Gastrocnemius medialis (tissue), 4 donors: ENCODE data around the gene NDUFAF2. TPM values are rescaled to one million over a fixed set of nuclear protein-coding genes. Genes with fewer than 3 reads are reported as not detected.

ENCODE experiments used
- ATAC-seq, 2 donors: fragments of 150-250 bp; one replicate each; pipeline ENCODE4 v1.9.1; 2016
- DNase-seq, 2 donors: peaks; one replicate each; pipeline ENCODE4 v3.0.0-alpha.2; 2019
- H3K27ac ChIP-seq, 4 donors: fragments of 200-600 bp; sonication (generic); 1 replicate in 1 of 4; 2 replicates in 3 of 4; pipeline ENCODE4 v1.5.1; 2016 to 2018; ENCODE audit warnings: mild to moderate bottlenecking in 2 of 4, moderate library complexity in 1 of 4
- H3K27me3 ChIP-seq, 3 donors: fragments of 200-600 bp; sonication (generic) in 2 of 3; 1 replicate in 1 of 3; 2 replicates in 2 of 3; pipeline versions ENCODE4 v1.5.1 to v1.6.0; 2016 to 2019; ENCODE audit warnings: mild to moderate bottlenecking in 1 of 3, moderate library complexity in 1 of 3
- H3K36me3 ChIP-seq, 2 donors: fragments of 200-600 bp; sonication (generic) in 1 of 2; one replicate each; pipeline ENCODE4 v1.5.1; 2017 to 2018
- H3K4me1 ChIP-seq, 2 donors: fragments of 200-600 bp; sonication (generic) in 1 of 2; one replicate each; pipeline ENCODE4 v1.5.1; 2016 to 2017; ENCODE audit warnings: mild to moderate bottlenecking in 2 of 2
- H3K4me3 ChIP-seq, 4 donors: fragments of 200-600 bp; sonication (generic) in 3 of 4; 1 replicate in 1 of 4; 2 replicates in 3 of 4; pipeline ENCODE4 v1.5.1; 2016 to 2019; ENCODE audit warnings: mild to moderate bottlenecking in 2 of 4
- H3K9me3 ChIP-seq, 3 donors: fragments of 200-600 bp; sonication (generic) in 2 of 3; 1 replicate in 1 of 3; 2 replicates in 2 of 3; pipeline ENCODE4 v1.5.1; 2016 to 2019
- POLR2A ChIP-seq, 2 donors: fragments of 450-650 bp; IDR thresholded peaks; one replicate each; pipeline ENCODE4 v1.6.1; 2017; ENCODE audit warnings: antibody characterized with exemption in 2 of 2, mild to moderate bottlenecking in 2 of 2, moderate library complexity in 2 of 2
- in situ Hi-C, 4 donors: fragments of 200-750 bp; cut with MboI; loops; one replicate each; pipeline versions ENCODE4 v1.15.0 to v1.8.0; 2017; ENCODE audit warnings: low sequenced_read_pairs in 4 of 4
- intact Hi-C: fragments of 100-400 bp; cut with DNase I; formaldehyde crosslinking; loops from one replicate; pipeline ENCODE4 v1.15.1; 2023; ENCODE audit warnings: low total_unique reads
- total RNA-seq, 4 donors: library from RNA; depleted of rRNA; stranded (reverse); fragments of >200 nt; gene quantifications; one replicate each; pipeline versions ENCODE4 v1.1.0 to v1.2.3, GENCODE V29; 2016
- TF ChIP-seq, protein P1 (sequence below), 5 experiments: fragments of 450-650 bp in 3 of 5; fragments of 200-600 bp in 2 of 5; sonication (generic) in 2 of 5; IDR thresholded peaks in 4 of 5; conservative IDR thresholded peaks in 1 of 5; 1 replicate in 4 of 5; 2 replicates in 1 of 5; pipeline ENCODE4 v1.5.1; 2016 to 2019; ENCODE audit warnings: antibody characterized with exemption in 5 of 5, mild to moderate bottlenecking in 3 of 5, moderate library complexity in 3 of 5

The NDUFAF2 gene
- total RNA-seq, 4 donors from 2014 or later = 25.8 to 54.3 (median 51.2) TPM

DNA sequence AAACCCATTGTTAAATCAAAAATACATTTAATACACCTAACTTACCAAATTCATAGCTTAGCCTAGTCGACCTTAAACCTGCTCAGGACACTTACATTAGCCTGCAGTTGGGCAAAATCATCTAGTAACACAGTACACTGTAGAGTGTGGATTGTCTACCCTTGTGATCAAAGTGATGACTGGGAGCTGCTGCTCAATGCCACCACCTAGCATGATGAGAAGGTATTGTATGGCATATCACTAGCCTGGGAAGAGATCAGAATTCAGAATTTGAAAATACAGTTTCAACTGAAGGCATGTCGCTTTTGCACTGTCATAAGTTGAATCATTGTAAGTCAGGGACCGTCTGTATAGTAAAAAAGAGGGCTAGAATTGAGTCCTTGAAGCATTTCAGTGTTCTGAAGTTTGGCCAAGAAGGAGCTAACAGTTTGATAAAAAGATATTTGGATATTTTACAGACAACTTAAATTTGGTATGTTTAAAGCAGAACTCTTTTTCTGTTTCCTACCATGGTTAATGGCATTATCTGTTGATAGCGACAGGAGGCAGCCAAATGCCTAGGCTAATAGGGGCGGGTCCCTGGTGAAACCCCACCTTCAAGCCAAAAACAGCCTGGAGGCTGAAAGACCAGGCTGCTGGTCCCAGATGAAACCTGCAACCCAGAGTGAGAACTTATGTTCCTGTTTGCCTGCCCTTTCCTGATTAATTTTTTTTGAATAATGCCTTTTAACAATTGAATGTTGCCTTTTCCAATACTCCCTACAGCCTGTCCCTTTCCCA lies 194.3 kb downstream of the NDUFAF2 start:
- Histone ChIP-seq H3K4me1 (no peaks in the 10 kb centered on the region), H3K9me3 (no peaks in the 10 kb centered on the region), H3K36me3 (no peaks in the 10 kb centered on the region), H3K27ac (no peak overlapping the region), H3K27me3 (no peaks in the 10 kb centered on the region), H3K4me3 (no peak overlapping the region)
- intact Hi-C loops = no loop called here
- DNase-seq = no peak
- no peak for TF ChIP-seq POLR2A (IDR thresholded peaks at IDR 0.05)
- TF ChIP-seq, protein P1, sequence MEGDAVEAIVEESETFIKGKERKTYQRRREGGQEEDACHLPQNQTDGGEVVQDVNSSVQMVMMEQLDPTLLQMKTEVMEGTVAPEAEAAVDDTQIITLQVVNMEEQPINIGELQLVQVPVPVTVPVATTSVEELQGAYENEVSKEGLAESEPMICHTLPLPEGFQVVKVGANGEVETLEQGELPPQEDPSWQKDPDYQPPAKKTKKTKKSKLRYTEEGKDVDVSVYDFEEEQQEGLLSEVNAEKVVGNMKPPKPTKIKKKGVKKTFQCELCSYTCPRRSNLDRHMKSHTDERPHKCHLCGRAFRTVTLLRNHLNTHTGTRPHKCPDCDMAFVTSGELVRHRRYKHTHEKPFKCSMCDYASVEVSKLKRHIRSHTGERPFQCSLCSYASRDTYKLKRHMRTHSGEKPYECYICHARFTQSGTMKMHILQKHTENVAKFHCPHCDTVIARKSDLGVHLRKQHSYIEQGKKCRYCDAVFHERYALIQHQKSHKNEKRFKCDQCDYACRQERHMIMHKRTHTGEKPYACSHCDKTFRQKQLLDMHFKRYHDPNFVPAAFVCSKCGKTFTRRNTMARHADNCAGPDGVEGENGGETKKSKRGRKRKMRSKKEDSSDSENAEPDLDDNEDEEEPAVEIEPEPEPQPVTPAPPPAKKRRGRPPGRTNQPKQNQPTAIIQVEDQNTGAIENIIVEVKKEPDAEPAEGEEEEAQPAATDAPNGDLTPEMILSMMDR (IDR thresholded peaks at IDR 0.05 in 4 of 5, conservative IDR thresholded peaks at IDR 0.05 in 1 of 5) = no peak
- in situ Hi-C loops = no loop called here
- no peak for ATAC-seq

DNA sequence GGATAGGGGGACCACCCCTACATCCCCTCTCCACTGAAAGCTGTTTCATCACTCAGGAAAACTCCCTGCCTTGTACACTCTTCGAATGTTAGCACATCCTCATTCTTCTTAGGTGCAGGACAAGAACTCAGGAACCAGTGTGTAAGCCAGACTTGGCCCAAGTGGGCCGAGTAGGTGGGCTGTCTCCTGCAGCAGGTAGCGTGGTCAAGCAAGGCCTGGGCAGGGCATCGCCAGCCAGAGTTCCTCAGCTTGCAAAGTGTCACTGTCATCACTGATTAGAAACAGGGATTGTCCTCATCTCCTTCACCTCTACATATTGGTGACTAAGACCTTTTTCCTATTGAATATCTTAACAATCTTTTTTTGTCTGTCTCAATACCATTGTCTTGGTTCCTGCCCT lies 194.9 kb downstream of the NDUFAF2 start:
- intact Hi-C loops = no loop called here
- DNase-seq = no peak
- Histone ChIP-seq H3K27me3 (no peaks in the 10 kb centered on the region), H3K36me3 (no peaks in the 10 kb centered on the region), H3K27ac (no peak overlapping the region), H3K4me1 (no peaks in the 10 kb centered on the region), H3K4me3 (no peak overlapping the region), H3K9me3 (no peaks in the 10 kb centered on the region)
- ATAC-seq = no peak
- in situ Hi-C loops = no loop called here
- no peak for TF ChIP-seq POLR2A (IDR thresholded peaks at IDR 0.05)
- TF ChIP-seq, protein P1 (IDR thresholded peaks at IDR 0.05 in 4 of 5, conservative IDR thresholded peaks at IDR 0.05 in 1 of 5) = no peak

DNA sequence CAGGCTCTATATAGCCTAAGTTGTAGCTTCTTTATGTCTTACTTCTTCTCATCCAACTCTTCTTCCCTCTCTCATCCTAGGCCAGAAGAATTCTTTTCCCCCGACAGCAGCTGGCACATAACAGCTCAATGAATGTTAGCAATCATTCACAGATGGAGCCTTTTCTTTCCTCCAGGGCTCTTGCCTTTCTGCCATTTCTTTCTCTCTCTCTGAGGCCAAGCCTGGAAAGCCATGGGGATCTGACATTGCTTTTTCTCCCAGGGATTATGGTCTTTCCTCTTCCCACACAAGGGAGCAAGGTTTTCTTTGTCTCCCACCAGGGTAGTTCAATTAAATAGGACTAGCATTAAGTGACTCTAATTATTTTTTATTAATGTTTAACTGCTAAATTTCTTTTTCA lies 196.8 kb downstream of the NDUFAF2 start:
- intact Hi-C loops = no loop called here
- Histone ChIP-seq H3K4me1 (no peaks in the 10 kb centered on the region), H3K27ac (no peak overlapping the region), H3K36me3 (no peaks in the 10 kb centered on the region), H3K4me3 (no peak overlapping the region), H3K27me3 (no peaks in the 10 kb centered on the region), H3K9me3 (no peaks in the 10 kb centered on the region)
- TF ChIP-seq POLR2A (IDR thresholded peaks at IDR 0.05) = no peak
- TF ChIP-seq, protein P1 (IDR thresholded peaks at IDR 0.05 in 4 of 5, conservative IDR thresholded peaks at IDR 0.05 in 1 of 5) = no peak
- ATAC-seq (no peak), DNase-seq (no peak)
- in situ Hi-C loops = no loop called here

DNA sequence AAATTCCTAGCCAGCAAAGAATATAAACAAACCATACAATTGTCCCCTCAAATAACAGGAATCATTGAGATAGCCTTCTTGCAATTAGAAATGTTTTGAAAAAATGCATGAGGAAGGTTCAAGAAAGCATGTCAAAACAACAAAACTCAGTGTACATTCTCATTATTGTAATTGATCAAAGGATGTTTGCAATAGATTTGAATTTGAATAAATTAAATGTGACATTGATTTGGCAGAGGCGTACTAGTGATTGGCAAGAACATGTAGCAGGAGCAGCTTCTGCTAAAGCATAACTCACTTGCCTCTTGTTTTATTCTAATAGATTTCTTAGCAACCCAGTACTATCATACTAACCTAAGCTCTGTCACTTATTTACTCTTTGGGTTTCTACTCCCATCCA lies 197.4 kb downstream of the NDUFAF2 start:
- Histone ChIP-seq H3K4me3 (no peak overlapping the region), H3K36me3 (no peaks in the 10 kb centered on the region), H3K4me1 (no peaks in the 10 kb centered on the region), H3K9me3 (no peaks in the 10 kb centered on the region), H3K27me3 (no peaks in the 10 kb centered on the region), H3K27ac (no peak overlapping the region)
- DNase-seq (no peak), ATAC-seq (no peak)
- TF ChIP-seq, protein P1 (IDR thresholded peaks at IDR 0.05 in 4 of 5, conservative IDR thresholded peaks at IDR 0.05 in 1 of 5) = no peak
- no peak for TF ChIP-seq POLR2A (IDR thresholded peaks at IDR 0.05)
- intact Hi-C loops (no loop called here), in situ Hi-C loops (no loop called here)

DNA sequence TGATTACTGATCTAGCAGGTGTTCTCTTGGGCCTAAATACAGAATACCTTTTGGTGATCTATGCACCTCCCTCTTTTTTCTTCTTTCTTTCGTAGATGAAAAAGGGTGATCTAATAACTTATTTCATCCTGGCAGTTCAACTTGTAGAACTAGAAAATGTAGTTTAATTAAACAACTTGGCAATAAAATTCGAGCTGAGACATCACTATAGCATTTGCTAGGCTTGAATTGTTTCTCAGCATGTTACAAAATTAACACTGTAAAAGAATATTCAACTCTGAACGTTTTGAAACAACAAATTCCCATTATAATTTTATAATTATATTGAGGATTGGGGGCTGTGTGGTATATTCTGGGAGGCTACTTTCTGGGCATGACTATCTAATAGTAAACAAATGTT lies 197.8 kb downstream of the NDUFAF2 start:
- DNase-seq (no peak), ATAC-seq (no peak)
- Histone ChIP-seq H3K27ac (no peak overlapping the region), H3K4me1 (no peaks in the 10 kb centered on the region), H3K27me3 (no peaks in the 10 kb centered on the region), H3K4me3 (no peak overlapping the region), H3K36me3 (no peaks in the 10 kb centered on the region), H3K9me3 (no peaks in the 10 kb centered on the region)
- intact Hi-C loops (no loop called here), in situ Hi-C loops (no loop called here)
- no peak for TF ChIP-seq POLR2A (IDR thresholded peaks at IDR 0.05)
- TF ChIP-seq, protein P1 (IDR thresholded peaks at IDR 0.05 in 4 of 5, conservative IDR thresholded peaks at IDR 0.05 in 1 of 5) = no peak
